GM18909 (cell line): ENCODE data around the gene BAIAP2.
"Not testable (repeated sequence)": the region's sequence is repeated elsewhere in the genome, so short reads cannot be mapped to it uniquely, and the experiment has no call there.

Experiments
- ATAC-seq: cut with Tn5 transposase; IDR thresholded peaks from one replicate; pipeline ENCODE4 v1.9.1; 2021; ENCODE audit warnings: mild to moderate bottlenecking; ENCODE audit not compliant: unreplicated experiment, poor library complexity

BAIAP2 gene

DNA sequence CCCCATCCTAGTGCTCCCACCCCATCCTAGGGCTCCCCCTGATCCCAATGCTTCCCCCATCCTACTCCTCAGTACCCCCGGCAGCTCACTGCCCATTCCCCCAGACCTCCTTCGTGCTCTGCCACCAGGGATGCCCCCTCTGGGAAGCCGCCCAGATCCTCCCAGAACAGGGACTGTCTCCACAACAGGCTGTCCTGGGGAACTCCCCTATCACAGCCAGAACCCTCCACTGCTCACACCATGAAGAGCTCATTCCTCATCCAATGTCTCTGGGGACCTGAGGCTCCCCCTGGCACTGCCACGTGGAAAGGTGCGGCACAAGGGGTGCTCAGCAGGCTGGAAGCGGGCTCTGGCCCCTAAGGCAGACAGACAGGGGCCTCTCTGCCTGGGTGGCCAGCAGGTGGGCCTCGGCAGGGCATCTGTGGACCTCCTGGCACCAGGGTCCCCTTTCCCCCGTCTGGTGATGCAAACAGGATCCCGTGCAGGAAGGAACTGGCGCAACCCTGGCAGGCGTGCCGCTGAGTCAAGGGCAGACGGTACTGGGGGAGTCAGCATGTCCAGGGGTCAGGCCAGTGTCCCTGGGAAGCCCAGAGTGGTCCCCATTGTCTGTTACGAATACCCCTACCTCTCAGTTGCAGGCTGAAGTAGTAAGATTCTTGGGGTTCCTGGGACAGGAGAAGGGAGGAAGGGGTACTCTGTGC, 115.6 kb downstream of the BAIAP2 start:
- no peak for ATAC-seq

DNA sequence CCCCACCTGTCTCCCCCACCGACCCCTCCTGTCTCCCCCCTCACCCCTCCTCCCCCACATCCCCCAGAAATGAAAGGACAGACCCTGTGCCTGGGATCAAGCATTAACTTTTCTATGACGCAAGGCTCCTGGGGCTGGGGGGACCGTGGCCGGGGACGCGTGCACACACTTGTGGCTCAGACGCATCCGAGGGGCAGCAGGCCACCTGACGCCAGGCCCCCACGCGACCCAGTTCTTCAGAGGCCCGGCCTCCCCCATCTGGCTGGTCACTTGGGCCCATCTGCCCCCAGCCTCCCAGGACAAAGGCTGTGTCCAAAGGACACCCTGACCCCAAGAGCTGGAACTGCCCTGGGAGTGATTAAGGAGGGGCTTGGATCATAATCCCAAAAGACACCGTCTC, 116.3 kb downstream of the BAIAP2 start:
- ATAC-seq = no peak

DNA sequence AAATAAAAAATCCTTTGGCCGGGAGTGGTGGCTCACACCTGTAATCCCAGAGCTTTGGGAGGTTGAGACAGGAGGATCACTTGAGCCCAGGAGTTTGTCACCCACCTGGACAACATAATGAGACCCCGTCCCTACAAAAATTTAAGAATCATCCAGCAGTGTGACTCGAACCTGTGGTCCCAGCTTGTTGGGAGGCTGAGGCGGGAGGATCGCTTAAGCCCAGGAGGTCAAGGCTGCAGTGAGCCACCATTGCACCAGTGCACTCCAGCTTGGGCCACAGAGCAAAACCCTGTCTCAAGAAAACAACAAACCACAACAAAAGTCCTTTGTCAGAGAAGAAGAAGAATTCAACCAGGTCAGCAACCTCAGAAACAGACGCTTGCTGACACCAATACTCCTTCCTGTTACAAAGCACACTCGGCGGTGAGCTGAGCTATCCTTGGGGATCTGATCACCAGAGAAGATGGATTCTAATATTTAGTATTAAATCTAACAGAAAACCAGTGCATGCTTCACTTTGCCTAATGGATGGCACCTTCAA, 117.4 kb downstream of the BAIAP2 start:
- ATAC-seq = no peak

DNA sequence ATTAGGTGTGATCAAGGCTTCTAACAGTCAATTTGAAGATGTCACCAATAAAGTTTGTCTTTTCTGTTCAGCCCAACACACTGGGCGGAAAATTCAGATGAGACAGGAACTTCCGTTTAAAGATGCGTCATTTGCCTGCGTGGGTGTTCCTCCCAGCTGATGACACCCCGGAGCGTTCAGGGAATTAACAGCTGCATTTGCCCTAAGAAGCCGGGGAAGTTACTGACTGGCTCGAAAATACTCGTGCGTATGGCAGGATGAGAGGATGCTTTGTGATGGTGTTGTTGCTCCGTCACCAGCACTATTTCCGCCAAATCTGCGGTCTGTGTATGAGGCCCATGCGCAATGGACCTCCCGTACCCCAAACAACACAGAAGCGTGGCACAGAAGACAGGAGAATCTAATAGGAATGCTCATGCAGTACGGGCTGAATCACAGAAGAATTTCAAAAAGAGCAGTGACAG, 118.4 kb downstream of the BAIAP2 start:
- ATAC-seq = no peak

DNA sequence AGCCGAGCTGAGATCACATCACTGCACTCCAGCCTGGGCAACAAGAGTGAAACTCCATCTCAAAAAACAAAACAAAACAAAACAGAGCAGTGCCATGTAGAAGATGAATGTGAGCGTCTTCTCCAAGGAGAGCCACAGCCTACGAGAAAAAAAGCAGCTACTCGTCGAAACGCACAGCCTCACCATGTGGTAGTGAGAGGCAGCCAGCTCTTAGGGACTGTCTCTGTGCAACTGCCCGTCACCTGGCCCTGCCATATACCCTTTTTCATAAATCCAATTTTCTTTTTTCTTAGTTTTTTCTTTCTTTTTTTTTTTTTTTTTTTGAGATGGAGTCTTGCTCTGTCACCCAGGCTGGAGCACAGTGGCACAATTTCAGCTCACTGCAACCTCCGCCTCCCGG, 119.1 kb downstream of the BAIAP2 start:
- not testable (repeated sequence) for ATAC-seq

DNA sequence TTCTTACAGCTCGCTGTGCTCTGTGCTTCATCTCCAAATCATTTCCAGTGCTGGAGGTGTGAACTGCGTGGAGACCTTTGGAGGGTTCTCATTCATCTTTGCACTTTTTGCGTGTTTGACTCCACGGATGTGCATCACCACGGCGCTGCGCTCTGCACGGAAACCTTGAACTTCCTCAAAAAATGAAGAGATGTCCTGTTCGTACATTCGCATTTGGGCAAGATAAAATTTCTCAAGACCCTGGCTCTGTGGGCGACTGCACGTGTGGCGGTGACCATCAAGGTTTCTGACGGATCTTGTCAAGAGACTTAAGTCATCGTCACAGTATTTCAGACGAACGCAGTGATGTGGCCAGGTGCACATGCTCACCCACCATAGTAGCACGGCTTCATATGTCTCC, 120.0 kb downstream of the BAIAP2 start:
- ATAC-seq = no peak

DNA sequence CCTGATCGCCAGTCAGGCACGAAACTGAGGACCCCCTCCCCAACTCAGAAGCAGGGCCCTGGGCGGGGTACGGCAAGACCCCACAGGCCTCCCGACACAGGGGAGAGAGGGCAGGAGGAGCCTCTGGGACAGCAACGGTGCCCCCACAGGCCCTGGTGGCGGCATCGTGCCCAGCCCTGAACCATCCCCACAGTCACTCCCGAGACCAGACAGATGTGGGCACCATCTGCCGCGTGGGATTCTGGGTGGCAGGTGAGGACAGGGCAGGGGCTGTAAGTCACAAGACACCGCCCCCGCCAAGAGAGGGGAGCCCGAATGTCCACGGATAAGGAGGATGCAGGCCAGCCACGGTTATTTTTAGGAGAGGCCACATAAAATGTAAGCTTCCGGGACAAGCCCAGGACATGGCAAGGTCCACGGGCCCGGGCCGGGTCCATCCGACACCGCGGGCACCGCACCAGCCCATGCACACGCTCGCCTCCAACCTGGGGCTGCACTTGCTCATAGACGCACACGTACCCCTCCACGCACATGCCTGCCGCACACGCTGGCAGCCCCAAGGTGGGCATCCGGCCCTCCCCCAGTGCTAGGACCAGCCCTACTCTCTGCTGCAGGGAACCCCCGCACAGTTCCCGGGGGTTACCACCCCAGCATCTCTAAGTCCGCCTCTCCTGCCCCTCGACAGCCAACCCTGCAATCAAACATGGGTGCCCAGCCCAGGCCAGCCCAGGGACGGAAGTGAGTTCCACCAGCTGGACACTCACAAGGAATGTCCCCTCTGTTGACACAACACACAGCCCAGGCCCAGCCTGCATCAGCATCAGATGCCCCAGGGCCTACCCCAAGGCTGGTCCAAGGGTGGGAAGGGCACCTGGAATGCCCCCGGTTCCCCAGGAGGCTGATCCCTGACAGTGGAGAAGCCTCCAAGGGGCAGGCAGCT, 122.2 kb downstream of the BAIAP2 start:
- no peak for ATAC-seq

DNA sequence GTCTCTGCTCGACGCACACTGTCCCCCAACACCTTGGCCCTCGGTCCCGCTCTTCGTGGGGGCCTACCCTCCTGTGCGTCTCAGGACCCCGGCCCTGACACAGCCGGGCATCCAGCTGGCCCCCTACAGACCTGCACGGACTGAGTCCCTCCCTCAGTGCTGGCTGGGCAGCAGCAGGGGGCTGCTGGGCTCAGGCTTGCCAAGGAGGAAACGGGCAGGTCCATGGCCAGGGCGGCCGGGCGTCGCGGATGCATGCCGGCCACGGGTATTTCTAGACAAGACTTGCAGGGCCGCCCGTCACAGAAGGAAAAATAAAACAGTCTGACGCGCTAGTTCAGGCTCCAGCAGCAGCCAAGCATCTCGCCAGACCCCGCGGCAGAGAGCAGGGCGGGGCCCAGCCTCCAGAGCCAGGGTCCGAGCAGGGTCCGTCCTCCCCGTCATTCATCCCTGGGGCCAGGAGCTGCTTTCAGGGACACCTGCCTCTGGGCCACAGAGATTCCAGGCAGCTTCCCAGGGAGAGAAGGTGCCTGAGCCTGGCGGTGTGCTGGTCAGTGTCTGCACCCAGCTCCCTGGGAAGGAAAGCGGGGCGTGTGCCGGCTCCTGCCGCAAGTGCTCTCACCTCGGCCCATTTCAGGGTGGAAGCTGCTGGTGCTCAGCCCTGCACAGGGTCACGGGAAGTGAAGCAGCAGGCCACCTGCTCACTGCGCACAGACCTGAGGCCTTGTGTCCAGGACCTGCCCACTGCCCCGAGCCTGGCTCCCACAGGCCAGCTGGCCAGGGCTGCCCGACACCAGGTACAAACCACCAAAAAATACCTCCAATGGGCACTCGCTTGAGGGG, 123.1 kb downstream of the BAIAP2 start:
- no peak for ATAC-seq

DNA sequence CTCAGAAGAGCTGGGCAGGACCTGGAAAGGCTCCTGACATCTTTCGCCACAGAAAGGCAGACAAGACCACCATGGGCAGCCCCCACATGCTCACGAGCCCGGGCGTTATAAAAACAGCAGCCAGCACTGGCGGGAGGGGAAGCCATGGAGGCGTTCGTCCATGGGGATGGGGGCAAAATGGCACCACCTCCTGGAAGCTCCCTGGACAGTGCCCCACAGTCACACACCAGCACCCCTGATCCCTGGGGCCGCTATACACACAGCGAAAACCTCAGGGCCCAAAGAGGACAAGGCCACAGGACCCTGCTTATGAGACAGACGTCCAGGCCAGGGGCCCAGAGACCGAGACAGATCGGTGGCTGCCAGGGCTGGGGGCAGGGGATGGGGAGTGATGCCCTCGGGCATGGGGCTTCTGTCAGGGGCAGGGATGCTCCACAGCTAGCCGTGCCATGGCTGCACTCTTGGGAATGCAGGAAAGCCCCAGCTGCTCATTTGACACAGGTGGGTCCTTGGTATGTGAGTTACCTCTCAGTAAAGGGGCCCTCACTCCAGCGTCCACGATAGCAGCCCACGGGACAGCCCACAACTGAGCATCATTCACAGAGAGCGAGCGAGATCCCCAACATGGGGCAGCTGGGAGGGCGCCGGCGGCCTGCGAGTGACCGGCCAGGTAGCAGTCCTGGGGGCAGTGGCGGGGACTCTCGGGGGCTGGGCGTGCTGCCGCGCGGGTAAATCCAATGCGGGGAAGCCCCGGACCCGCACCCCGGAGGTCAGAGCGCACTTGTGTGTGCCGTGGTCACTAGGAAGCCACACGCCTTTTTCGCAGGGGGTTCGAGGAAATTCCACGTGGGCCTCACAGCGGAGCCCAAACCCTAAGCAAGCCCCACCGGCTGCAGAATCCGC, 124.0 kb downstream of the BAIAP2 start:
- no peak for ATAC-seq

DNA sequence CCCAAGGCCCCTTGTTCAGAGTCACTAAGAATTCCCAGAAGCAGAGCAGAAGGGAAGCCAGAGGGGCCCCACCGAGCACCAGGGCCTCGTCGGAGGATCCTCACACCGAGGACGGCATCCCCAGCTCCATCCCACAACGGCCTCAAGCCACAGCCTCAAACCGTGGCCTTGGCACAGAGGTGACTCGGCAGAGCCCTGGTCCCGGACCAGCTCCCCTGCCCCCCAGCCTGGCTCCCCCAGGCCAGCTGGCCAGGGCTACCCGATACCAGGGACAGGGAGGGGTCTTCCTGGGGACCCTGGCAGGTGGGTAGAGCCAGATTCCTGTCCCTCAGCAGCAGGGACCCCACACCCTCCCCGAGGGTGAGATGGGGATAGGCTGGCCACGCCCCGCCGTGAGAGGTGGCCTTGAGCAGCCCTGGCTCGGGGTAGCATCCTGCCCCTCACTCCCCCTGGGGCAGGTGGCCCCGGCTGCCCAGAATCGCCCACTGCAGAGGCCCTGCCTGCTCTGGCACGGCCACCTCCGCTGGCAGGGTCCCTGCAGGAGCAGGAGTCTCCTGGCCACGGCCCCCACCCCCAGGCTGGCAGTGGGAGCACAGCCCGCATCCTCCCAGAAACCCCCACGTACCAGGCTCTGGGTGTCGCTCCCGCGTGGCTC, 124.8 kb downstream of the BAIAP2 start:
- no peak for ATAC-seq

DNA sequence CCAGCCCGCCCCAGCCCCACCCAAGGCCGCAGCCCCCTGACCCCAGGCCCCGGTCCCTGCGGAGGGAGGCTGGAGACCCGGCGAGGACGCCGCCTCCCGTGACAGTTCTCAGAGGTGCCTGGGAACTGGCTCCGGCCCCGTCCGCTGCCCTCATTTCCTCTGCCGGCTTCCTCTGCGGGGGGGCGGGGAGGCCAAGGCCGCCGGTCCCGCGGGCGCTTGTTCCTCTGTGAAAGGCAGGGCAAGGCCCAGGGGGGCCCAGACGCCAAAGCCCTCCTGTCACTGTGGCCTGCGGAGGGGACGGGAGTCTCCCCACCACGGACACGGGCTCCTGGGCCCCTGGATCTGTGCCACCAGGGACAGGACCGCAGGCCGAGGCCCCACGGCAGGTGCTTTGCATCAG, 125.4 kb downstream of the BAIAP2 start:
- no peak for ATAC-seq

DNA sequence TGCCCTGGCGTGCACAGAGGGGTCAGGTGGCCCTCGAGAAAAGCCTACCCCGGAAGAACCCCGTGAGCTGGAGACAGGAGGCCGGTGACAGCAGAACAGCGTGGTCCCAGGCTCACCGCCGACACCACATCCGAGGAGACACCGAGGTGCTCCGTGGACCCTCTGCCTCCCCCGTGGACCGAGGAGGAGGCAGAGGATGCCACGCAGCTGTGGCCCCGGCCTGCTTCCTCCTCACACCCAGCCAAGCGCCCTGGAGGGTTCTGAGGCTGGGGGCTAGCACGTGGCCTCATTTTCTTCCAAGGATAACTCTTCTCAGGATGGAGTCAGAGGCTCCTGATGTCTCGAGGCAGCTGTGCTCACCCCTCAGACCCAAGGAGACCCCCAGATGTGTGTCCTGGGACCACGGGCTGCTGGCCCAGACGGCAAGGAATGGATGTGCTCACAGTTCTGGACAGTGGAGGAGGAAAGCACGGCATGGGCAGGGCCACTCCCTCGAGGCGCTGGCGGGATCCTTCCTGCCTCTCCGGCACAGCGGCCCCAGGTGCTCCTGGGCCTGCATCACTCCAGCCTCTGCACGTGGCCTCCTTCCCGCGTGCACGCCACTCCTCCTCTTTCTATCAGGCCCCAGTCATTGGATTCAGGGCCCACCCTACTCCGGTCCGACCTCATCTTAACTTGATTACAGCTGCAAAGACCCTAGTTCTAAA, 125.9 kb downstream of the BAIAP2 start:
- ATAC-seq = no peak

DNA sequence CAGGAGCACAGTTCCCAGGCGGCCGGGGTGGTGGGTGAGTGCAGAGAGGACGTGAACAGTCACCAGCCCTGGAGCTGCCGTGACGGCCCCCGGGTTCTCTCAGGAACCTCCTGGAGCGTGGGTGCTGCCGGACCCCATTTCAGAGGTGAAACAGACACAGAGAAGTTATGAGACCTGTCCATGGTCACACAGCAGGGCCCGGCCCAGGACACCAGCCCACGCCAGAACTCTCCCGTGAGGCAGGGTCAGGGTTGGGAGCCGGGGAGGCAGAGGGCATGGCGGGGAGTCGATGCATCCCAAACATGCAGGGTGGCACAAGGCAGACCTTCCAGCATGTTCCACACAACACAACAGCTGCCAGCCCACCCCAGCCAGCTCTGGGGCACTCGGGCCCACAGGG, 126.6 kb downstream of the BAIAP2 start:
- ATAC-seq = no peak

DNA sequence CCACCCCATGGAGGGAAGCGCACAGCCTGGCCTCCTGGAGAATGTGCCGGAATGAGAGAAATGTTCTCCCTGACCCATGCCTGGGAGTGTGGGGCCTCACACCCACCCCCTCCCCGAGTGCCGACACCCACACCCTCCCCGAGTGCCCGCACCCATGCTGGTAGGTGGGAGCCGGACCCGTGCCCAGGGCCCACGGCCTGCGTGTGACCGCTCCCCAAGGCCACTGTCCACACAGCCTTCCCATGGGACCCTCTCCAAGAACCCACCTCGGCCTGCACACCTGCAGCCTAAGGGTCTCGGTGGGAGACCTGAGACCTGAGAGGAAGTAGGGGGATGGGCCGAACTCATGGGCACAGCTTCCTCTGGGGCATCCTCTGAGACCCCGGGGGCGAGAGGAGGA, 127.0 kb downstream of the BAIAP2 start:
- ATAC-seq = no peak

DNA sequence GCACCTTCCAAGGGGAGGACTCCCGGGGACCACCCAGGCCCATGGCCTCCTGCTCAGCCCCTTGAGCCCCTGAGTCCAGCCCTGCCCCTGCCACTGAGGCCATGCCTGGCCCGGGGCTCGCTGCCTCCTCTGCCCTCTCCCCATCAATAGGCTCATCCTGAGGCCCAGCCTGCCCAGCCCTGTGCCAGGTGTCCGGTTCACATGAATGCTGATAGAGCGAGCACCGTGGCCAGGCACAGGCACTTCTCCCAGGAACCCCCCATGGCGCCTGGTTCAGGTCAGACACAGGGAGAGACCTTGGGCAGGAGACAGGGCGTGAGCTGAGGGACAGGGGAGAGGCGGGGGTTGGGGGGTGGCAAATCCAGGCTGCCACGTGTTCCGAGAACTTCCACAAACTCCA, 127.5 kb downstream of the BAIAP2 start:
- ATAC-seq = no peak

DNA sequence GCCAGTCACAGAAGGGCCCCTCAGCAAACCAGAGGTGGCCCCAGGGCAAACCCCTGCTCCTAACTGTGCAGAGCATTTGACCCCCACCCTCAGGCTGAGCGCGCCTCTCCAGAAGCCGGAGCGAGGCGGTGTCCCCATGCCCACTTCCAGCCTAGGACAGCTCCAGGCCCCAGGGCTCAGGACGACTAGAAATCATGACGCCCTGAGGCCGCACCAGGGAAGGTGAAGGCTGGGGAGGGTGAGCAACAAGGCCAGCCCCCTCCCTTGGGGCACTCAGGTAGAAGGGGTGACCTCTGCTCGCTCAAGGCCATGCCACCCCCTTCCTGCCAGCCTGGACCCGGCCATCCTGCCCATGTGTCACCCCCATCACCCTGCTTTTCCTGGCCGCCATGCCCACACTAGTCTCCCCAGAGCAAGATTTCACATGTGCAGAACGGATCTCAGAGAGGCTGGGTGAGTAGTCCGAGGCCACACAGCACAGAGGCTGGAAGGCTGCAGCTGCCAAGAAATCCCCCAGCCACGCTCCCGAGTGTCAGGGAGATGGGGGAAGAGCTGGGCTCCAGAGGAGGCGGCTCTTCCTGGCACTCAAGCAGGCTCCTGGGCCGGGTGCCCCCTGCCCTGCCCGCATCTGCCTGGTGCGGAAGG, 128.2 kb downstream of the BAIAP2 start:
- ATAC-seq = no peak

DNA sequence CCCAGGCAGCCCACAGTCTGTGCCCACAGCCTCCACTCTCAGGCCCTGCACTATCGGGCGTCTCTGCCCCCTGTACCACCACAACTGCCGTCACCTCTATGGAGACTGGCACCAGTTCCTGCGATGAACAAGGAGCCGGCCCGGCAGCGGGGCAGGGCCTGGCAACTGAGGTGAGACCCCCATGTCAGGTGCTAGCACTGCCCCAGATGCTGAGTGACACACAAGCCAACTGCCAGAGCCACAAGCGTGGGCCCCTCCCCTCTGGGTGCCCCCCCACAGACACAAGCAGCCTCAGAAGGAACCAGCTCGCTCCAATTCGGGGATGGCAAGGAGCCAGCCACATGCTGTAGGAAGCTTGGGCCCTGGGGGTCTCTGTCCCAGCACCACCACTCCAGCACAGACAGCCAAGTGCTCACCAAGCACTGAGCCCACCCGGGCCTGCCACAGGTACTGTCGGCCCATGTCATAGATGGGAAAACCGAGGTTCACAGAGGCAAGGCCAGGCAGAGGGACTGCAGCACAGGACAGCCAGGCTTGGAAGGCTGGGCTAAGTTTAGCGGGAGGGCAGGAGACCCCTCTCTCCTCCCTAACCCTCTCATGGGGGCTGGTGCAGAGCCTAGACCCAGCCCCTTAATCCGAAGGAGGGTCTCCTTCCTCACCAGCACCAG, 128.9 kb downstream of the BAIAP2 start:
- no peak for ATAC-seq
